NB4 (cell line): Measurements from ENCODE around the gene C12orf75.
"Not testable (repeated sequence)": the region's sequence is repeated elsewhere in the genome, so short reads cannot be mapped to it uniquely, and the experiment has no call there.

ENCODE experiments used
- DNase-seq: peaks from one replicate; pipeline ENCODE4 v3.0.0; 2010; ENCODE audit warnings: low read depth
- H3K4me3 ChIP-seq: one replicate; pipeline ENCODE4 v1.5.1; 2011; ENCODE audit warnings: mild to moderate bottlenecking, low read depth, low read length, moderate library complexity
- CTCF ChIP-seq: IDR thresholded peaks from one replicate; pipeline ENCODE4 v1.5.1; 2012; ENCODE audit warnings: low read depth, low read length
- MYC ChIP-seq: IDR thresholded peaks from 2 replicates; pipeline ENCODE4 v1.6.1; 2011; ENCODE audit warnings: low read depth, low read length
- POLR2A ChIP-seq: IDR thresholded peaks from 2 replicates; pipeline ENCODE4 v1.6.1; 2011; ENCODE audit warnings: mild to moderate bottlenecking; ENCODE audit not compliant: insufficient read length; ENCODE audit errors: extremely low read depth
- TF ChIP-seq, protein P1 (sequence below): IDR thresholded peaks from 2 replicates; pipeline ENCODE4 v1.6.1; 2011; ENCODE audit warnings: low read depth, low read length

The C12orf75 gene

GRCh38 chr12:105311936-105312335 lies 18.6 kb upstream of the C12orf75 start:
- not testable (repeated sequence) for H3K4me3 ChIP-seq, DNase-seq

GRCh38 chr12:105313755-105314154 lies 16.7 kb upstream of the C12orf75 start:
- DNase-seq, H3K4me3 ChIP-seq: not testable (repeated sequence)

- H3K4me3 ChIP-seq: no peak overlapping the region
- TF ChIP-seq POLR2A: no peak
- TF ChIP-seq, protein P1, sequence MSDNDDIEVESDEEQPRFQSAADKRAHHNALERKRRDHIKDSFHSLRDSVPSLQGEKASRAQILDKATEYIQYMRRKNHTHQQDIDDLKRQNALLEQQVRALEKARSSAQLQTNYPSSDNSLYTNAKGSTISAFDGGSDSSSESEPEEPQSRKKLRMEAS: no peak
- TF ChIP-seq MYC: no peak
- TF ChIP-seq CTCF: no peak
- no peak for DNase-seq
Measured at GRCh38 chr12:105315130-105315529, 15.4 kb upstream of the C12orf75 start.

DNA sequence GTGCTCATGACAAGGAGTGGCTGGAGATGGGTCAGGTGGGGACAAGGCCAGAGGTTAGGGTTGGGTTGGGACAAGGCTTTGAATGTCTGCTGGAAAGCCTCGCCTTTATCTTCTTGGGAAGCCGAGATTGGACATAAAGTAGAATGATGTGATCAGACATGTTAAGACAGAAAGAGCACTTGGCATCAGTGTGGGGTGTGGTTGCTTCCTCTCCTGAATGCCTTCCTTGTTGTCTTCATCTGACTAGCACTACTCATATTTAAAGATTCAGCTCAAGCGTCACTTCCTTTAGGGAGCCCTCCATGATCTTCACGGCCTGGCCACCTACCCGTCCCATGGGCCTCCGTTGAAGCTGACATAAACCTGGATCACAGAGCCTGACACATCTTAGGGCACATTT lies 14.8 kb upstream of the C12orf75 start:
- H3K4me3 ChIP-seq: no peak overlapping the region
- DNase-seq: no peak
- TF ChIP-seq POLR2A: no peak
- TF ChIP-seq, protein P1: no peak
- TF ChIP-seq CTCF: no peak
- TF ChIP-seq MYC: no peak

DNA sequence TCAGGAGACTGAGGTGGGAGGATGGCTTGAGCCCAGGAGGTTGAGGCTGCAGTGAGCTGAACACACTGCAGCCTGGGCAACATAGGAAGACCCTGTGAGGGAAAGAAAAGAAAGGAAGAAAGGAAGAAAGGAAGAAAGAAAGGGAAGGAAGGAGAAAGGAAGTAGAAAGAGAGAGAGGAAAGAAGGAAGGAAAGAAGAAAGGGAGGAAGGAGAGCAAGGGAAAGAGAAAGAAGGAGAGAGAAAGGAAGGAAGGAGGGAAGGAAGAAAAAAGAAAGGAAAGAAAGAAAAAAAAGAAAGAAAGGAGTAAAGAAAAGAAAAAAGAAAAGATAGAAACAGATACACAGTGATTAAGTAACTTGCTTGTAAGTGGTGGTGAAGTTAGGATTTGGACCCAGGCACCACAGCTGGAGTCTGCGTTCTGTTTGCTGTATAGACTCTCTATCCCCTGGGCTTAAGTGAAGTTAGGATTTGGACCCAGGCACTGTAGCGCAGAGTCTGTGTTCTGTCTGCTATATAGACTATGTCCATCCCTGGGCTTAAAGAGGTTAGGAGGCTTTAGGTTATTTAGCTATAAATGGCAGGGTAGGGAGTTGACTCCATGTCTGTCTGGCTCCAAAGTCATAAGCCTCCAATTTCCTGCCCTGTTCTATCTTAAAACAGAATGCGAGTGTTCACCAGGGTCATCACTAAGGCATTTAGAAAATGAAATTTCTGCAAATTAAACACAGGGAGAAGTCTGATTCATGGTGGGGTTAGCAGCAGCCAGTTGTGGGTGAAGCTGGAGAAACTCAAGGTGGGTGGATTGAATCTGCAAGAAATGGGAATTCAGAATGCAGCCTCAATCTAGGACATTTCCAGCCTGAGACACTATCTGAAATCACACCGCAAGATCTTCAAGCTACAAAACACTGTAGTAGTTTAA lies 13.3 kb upstream of the C12orf75 start:
- no peak for DNase-seq
- TF ChIP-seq POLR2A: no peak
- no peak for TF ChIP-seq MYC
- no peak for TF ChIP-seq CTCF
- TF ChIP-seq, protein P1: no peak
- no peak overlapping the region for H3K4me3 ChIP-seq

DNA sequence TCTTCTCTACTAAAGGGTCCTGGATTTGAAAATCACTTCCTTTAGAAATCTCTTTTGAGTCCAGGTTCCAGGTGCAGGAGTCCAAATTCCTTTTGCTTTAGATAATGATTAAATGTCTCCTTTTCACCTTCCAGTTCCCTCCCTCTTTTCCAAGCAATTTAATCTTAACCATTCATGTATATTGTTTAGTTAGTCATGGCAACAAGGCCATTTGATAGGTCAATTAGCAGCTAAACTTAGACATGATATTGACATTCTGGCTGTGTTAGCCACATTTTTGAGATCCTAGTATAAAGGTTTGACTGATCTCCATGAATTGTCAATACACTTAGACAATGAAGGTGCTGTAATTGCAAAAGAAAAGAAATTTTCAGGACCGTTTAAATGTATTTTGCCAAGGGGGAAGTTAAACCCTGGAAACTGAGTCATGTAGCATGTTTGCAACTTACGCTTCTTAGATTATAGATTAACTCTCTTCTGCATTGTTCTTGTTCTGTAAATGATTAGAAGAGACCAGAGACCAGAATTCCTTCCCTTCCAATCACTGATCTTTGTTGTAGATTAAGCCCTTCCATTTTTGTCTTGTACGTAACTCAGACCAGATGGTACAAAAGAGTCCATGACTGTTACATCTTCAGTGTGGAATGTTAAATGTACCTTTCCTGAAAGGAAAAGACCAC lies 12.4 kb upstream of the C12orf75 start:
- no peak for TF ChIP-seq MYC
- TF ChIP-seq, protein P1: no peak
- no peak for TF ChIP-seq POLR2A
- no peak for TF ChIP-seq CTCF
- no peak for DNase-seq
- H3K4me3 ChIP-seq: no peak overlapping the region
